DND-41 (cell line): ENCODE results near the gene ATXN7.

ENCODE experiments used
- EZH2 ChIP-seq: IDR thresholded peaks from 3 replicates; pipeline ENCODE4 v1.6.1; 2012; ENCODE audit warnings: borderline replicate concordance, low read depth, mild to moderate bottlenecking, moderate library complexity, low read length, inconsistent platforms; ENCODE audit not compliant: severe bottlenecking
- TF ChIP-seq, protein P1 (sequence below): IDR thresholded peaks from 2 replicates; pipeline ENCODE4 v1.5.1; 2012; ENCODE audit warnings: borderline replicate concordance, low read length, moderate library complexity, mild to moderate bottlenecking; ENCODE audit not compliant: poor library complexity, severe bottlenecking; ENCODE audit errors: extremely low read depth

DNA sequence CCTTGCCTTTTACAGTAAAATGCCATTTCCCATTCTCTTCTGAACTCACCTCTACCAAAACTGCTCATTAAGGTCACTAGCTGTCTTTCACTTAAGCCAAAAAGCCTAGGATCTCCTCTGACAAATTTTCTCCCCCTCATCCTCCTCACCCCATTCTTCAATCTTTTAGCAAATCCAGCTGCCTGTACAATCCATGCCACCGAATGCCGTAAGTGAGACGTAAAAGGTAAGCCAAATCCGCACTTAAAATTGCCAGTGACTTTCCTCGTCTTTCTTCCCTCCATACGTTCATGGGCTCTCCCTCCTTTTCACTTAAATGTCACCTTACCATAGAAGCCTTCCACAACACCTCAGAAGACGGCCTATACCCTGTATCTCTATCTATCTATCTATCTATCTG, 145.9 kb downstream of the ATXN7 start:
- TF ChIP-seq, protein P1, sequence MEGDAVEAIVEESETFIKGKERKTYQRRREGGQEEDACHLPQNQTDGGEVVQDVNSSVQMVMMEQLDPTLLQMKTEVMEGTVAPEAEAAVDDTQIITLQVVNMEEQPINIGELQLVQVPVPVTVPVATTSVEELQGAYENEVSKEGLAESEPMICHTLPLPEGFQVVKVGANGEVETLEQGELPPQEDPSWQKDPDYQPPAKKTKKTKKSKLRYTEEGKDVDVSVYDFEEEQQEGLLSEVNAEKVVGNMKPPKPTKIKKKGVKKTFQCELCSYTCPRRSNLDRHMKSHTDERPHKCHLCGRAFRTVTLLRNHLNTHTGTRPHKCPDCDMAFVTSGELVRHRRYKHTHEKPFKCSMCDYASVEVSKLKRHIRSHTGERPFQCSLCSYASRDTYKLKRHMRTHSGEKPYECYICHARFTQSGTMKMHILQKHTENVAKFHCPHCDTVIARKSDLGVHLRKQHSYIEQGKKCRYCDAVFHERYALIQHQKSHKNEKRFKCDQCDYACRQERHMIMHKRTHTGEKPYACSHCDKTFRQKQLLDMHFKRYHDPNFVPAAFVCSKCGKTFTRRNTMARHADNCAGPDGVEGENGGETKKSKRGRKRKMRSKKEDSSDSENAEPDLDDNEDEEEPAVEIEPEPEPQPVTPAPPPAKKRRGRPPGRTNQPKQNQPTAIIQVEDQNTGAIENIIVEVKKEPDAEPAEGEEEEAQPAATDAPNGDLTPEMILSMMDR: no peak
- TF ChIP-seq EZH2: no peak
